NK-92 (cell line): ENCODE data around the gene C16orf92.

Source experiments
- DNase-seq: peaks from one replicate; lab custom pipeline; 2025; ENCODE audit not compliant: unreplicated experiment; lab: John Stamatoyannopoulos, UW

Gene C16orf92

GRCh38 chr16:30053376-30054015, 30.5 kb downstream of the C16orf92 start:
- DNase-seq, result no peak

GRCh38 chr16:30054451-30054850, 31.5 kb downstream of the C16orf92 start:
- DNase-seq, result no peak

- no peak for DNase-seq
Observed at GRCh38 chr16:30054959-30055553, 32.1 kb downstream of the C16orf92 start.

- no peak for DNase-seq
Observed at GRCh38 chr16:30060346-30060745, 37.3 kb downstream of the C16orf92 start.

- no peak for DNase-seq
Observed at GRCh38 chr16:30060836-30061554, 38.0 kb downstream of the C16orf92 start.

- DNase-seq, result no peak
Observed at GRCh38 chr16:30063278-30063892, 40.4 kb downstream of the C16orf92 start.

GRCh38 chr16:30063893-30064728, 41.1 kb downstream of the C16orf92 start:
- no peak for DNase-seq

GRCh38 chr16:30064729-30065101, 41.7 kb downstream of the C16orf92 start:
- DNase-seq, result no peak

- DNase-seq, result peak; percentile 45
Observed at GRCh38 chr16:30065102-30065942, 42.3 kb downstream of the C16orf92 start, which contains the start of gene ALDOA. Gene ALDOA, plus strand, starts transcription at chr16:30065760. Its CDS starts 1,138 bp downstream, at chr16:30066898.

GRCh38 chr16:30065943-30066760, 43.2 kb downstream of the C16orf92 start:
- DNase-seq, result no peak

GRCh38 chr16:30066761-30067583, 44.0 kb downstream of the C16orf92 start:
- no peak for DNase-seq

GRCh38 chr16:30067584-30067916, 44.6 kb downstream of the C16orf92 start:
- no peak for DNase-seq

GRCh38 chr16:30068333-30068732, 45.3 kb downstream of the C16orf92 start:
- no peak for DNase-seq

GRCh38 chr16:30068750-30069610, 46.0 kb downstream of the C16orf92 start:
- DNase-seq, result no peak

- no peak for DNase-seq
Observed at GRCh38 chr16:30069611-30070462, 46.8 kb downstream of the C16orf92 start.

- DNase-seq, result no peak
Observed at GRCh38 chr16:30070490-30070889, 47.5 kb downstream of the C16orf92 start.
